HS-27A (cell line): ENCODE results near the gene ANO1.
"Not testable (repeated sequence)": the region's sequence is repeated elsewhere in the genome, so short reads cannot be mapped to it uniquely, and the experiment has no call there.

Experiments used
- DNase-seq: peaks from one replicate; pipeline ENCODE4 v3.0.0-alpha.2; 2012; ENCODE audit warnings: low read depth, missing footprints

Gene ANO1

DNA sequence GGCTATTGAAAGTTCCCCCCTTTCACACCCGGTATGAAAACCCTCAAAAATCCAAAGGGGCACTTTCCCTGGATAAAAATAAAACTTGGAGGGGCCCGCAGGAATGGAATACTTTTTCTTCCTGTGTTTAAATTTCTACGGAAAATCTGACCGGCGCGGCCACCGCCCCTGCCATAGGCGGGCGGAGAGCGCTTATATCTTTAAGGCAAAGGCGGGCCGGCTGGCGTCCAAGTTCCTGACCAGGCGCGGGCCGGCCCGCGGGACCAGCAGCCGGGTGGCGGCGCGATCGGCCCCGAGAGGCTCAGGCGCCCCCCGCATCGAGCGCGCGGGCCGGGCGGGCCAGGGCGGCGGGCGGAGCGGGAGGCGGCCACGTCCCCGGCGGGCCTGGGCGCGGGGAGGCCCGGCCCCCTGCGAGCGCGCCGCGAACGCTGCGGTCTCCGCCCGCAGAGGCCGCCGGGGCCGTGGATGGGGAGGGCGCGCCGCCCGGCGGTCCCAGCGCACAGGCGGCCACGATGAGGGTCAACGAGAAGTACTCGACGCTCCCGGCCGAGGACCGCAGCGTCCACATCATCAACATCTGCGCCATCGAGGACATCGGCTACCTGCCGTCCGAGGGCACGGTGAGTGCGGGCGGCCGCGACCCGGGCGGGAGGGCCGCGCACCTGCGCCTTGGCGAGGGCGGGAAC, at the start of gene ANO1:
Gene ANO1 (plus strand): TSS at position 223 of the 686 bp plus-strand sequence. CDS start 290 bp downstream, at position 513.
- DNase-seq: no peak

GRCh38 chr11:70029115-70029860, 48.8 kb upstream of the ANO1 start:
- DNase-seq: no peak

DNA sequence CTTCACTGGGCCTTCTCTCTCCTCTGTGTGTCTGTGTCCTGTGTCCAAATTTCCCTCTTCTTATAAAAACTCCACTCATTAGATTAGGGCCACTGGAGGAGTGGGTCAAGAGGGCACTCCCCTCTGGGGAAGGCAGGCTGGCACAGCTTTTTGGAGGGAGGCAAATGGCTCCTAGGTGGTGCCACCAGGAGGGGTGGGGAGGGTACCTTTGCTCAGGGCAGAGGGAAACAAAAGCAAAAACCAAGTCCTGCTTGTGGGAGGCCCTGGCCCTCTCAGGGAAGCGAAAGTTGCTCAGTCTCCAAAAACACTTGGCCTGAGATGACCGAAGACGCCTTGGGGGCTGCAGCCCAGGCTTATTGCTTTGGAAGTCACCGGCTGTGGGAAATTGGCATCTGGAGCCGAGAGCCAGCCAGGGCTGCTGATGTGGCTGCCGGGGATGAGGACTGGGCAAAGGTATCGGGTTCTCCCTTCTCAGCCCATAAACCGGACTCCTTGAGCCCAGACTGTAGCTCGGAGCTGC, 48.2 kb upstream of the ANO1 start:
- no peak for DNase-seq

DNA sequence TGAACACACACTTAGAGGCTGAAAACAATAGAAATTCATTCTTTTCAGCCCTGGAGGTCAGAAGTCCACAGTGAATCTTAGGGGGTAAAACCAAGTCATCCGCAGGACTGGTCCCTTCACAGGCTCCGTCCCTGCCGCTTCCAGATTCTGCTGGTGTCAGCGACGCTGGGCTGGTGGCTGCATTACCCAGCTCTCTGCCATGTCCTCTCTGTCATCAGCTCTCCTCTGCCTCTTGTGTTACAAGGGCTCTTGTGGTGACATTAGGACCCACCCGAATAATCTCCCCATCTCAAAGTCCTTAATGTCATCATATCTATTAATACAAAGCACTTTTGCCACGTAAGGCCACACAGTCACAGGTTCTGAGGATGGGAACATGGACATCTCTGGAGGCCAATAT, 47.7 kb upstream of the ANO1 start:
- no peak for DNase-seq

GRCh38 chr11:70031631-70032469, 46.3 kb upstream of the ANO1 start:
- DNase-seq: no peak

DNA sequence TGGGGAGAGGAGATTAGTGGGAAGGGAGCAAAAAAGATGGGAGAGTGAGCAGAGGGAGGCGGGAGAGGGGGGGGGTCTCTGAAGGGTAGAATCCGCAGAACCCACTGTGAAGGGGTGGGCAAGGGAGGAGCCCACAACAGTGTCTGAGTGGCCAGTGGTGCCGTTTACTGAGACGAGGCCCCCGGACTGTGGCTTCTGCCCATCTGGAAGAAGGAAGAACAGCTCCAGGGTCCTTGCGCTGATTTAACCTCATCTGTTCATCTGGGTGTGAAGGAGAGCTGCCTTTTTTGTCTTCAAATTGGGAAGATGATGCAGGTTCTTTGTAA, 45.7 kb upstream of the ANO1 start:
- DNase-seq: no peak

DNA sequence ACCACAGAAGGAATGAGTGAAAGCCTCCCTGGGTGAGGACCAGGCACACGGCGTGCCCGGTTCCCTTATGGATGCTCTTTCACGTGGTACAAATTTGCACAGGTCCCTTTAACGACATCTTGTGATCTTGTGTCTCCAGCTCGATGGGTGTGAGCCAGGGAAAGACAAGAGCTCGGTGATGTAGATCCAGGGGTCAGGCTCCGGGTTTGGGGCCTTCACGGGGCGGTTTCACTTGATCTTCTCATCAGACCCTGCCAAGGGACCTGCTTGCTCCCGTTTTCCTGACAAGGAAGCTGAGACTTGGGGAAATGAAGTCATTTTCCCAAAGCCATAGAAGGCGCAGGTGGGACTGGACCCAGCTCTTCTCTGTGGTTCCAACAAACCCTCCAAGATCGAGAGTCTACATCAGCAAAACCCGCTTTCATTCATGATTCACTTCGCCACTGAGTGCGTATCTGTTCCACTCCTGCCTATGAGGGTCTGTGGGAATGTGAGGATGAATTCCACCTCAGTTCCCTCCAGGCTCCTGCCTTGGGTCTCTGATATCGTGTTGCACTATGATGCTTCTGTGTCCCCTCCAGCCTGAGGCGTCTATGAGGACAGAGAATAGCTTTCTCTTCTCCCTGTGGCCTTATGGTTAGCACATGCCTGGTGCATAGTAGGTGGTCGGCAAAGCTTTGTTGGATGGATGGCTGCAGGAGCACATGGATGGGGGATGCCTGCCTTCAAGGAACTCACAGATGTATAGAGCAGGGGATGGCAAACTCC, 45.0 kb upstream of the ANO1 start:
- DNase-seq: no peak

- DNase-seq: no peak
These were observed 44.4 kb upstream of the ANO1 start for GRCh38 chr11:70033711-70034070.

- DNase-seq: no peak
These were observed 43.3 kb upstream of the ANO1 start for GRCh38 chr11:70034740-70035365.

- not testable (repeated sequence) for DNase-seq
These were observed 42.5 kb upstream of the ANO1 start for GRCh38 chr11:70035665-70036064.

DNA sequence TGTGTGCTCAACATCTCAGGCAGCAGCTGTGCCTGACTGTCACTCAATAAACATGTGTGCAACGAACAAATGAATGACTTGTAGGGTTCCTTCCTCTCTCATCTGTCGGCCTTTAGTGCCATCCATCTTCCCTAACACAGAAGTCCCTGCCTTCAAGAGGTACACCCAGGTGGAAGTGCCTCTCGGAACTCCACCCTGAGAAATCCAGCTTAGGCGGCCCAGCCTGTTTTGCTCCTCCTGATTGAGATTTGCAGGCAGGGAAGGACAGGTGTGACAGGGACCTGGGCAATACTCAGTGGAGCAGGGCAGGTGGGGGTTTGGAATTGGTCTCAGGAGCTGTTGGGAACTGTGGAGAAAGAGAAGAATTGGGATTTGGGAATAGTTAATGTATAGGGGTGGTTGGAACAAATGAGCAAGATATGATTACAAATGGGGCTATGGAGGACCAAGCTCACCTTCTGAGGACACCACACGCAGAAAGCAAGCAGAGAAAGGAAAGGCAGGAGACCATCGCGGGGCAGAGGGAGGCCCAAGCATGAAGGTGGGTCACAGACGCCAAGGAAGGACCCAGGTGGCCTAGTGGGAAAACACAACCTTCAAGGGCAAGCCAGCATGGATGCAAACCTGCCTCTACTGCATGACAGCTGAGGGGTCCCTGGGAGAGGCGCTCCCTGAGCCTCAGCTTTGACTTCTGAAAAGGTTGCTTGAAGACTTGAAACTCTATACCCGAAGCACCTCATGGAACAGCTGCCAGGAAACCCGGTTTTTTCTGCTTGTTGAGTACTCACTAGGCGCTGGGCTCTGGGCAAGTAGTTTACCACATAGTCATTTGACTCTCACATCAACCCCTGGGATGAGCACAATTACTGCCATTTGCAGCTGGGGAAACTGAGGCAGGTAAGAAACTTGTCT, 40.9 kb upstream of the ANO1 start:
- no peak for DNase-seq

DNA sequence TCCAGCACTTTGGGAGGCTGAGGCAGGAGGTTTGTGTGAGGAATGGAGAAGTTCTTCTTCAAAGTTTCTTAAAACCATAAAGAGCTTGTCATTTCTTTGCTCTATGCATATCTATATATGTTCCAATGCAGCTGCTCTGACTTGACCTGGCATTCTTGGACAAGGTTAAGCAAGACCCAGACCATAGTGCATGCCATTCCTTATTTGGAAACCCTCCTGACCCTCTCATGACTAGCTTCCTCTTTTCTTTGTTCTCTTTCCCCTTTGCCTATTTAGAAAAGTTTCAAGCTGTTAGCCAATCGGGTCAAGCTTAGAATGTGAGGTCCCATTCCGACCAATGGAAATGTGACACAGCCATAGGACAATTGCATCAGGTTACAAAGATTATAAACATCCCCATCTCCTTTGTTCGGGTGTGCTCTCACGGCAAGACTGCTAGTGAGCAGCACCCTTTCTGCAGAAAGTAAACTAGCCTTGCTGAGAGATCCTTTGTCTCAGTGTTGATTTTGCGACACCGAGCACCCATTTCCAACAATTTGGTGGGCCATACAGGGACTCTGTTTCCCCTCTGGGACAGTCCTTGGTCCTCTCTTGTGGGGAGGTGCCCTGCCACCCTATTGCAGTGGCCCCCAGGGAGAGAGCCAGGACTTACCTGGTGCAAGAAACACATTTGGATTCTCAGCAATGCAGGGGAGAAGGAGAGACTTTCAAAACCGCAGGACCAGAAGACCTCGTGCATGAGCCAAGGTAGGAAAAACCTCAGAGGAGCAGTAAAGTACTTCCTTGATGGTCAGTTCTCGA, 39.9 kb upstream of the ANO1 start:
- no peak for DNase-seq

- DNase-seq: no peak
These were observed 37.7 kb upstream of the ANO1 start for GRCh38 chr11:70040452-70040851.

GRCh38 chr11:70040869-70041501, 37.1 kb upstream of the ANO1 start:
- DNase-seq: no peak

DNA sequence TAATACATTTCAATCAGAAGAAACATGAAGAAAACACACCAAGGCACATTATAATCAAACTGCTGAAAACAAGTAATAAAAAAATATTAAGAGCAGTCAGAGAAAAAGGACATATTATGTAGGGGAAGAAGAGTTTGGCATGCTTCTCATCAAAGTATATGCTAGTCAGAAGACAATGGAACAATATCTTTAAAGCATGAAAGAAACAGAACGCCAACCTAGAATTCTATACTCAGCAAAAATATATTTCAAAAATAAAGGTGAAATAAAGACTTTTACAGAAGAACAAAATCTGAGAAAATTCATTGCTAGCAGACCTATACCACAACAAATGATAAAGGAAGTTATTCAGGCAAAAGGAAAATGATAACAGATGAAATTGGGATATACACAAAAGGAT, 34.6 kb upstream of the ANO1 start:
- DNase-seq: no peak

DNA sequence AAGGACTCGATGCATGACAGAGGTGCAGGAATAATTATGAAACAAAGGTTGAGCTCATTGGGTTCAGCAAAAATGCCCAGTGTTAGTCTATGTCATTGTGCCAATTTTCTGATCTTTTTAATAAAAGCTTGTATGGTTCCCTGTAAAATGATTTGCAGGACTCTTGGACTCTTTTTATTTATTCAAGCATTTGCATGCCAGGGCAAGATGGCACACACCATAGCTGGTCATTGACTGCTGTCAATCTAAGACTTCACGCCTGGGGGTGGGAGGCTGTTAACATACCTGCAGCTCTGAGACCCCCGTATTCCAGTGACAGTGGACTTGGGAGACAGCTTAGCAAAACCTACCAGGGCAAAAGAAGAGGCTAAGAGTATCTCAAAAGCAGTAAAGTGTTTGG, 32.0 kb upstream of the ANO1 start:
- DNase-seq: no peak

- DNase-seq: no peak
These were observed 29.7 kb upstream of the ANO1 start for GRCh38 chr11:70048279-70049024.

- no peak for DNase-seq
These were observed 29.1 kb upstream of the ANO1 start for GRCh38 chr11:70049045-70049444.
